ENCODE data around the gene CD300LF.

GRCh38 chr17:74671031-74671771, 41.5 kb downstream of the CD300LF start:
- TF ChIP-seq, protein P1, sequence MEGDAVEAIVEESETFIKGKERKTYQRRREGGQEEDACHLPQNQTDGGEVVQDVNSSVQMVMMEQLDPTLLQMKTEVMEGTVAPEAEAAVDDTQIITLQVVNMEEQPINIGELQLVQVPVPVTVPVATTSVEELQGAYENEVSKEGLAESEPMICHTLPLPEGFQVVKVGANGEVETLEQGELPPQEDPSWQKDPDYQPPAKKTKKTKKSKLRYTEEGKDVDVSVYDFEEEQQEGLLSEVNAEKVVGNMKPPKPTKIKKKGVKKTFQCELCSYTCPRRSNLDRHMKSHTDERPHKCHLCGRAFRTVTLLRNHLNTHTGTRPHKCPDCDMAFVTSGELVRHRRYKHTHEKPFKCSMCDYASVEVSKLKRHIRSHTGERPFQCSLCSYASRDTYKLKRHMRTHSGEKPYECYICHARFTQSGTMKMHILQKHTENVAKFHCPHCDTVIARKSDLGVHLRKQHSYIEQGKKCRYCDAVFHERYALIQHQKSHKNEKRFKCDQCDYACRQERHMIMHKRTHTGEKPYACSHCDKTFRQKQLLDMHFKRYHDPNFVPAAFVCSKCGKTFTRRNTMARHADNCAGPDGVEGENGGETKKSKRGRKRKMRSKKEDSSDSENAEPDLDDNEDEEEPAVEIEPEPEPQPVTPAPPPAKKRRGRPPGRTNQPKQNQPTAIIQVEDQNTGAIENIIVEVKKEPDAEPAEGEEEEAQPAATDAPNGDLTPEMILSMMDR (IDR thresholded peaks at IDR 0.05) = no peak
- no peak for TF ChIP-seq POLR2A (IDR thresholded peaks at IDR 0.05)
